PC-9 (cell line): ENCODE results near the gene PSMD11.

ENCODE experiments used
- CTCF ChIP-seq: fragments of 200-600 bp; sonication (generic); conservative IDR thresholded peaks from 2 replicates; pipeline ENCODE4 v1.6.1; 2017; ENCODE audit warnings: mixed run types, antibody characterized with exemption, mild to moderate bottlenecking, moderate library complexity
- EZH2 ChIP-seq: fragments of 200-600 bp; sonication (generic); IDR thresholded peaks from 2 replicates; pipeline ENCODE4 v1.8.0; 2017; ENCODE audit warnings: antibody characterized with exemption, low read depth

DNA sequence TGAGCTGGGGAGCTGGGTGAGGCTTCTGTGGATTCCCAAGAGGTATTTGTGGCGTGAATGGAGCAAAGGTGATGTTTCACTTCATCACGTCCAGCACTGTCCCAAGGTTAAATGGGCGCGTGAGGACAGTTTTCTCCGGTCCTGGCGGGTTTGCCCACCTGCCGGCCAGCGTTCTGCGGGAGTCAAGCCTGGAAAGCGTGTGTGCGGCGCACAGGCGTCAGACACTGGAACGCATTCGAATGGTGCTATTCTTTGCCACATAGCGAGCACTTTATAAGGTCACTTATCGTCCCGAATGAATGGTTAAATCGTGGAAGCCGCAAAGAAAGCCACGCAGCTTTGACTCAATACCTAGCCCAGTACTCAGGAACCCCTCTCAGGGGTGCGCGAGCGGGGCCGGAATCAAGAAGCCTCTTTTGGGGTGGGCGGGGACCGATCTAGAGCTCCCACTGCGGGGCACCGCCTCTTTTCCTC, 446 bp upstream of the PSMD11 start:
- no peak; the same call in 1 of the 2 replicates for TF ChIP-seq CTCF
- TF ChIP-seq EZH2: no peak
